GM19452 (cell line): ENCODE measurements around the gene VPS26C.
"Not testable (repeated sequence)": the region's sequence is repeated elsewhere in the genome, so short reads cannot be mapped to it uniquely, and the experiment has no call there.

Experiments used
- ATAC-seq: cut with Tn5 transposase; IDR thresholded peaks from one replicate; pipeline ENCODE4 v1.9.1; 2021; ENCODE audit not compliant: unreplicated experiment

VPS26C gene

GRCh38 chr21:37267269-37268185 lies at the start of gene VPS26C:
Gene VPS26C, minus strand, starts transcription at chr21:37267334. Its CDS starts 40 bp downstream, at chr21:37267294.
- peak; percentile 88 for ATAC-seq

- ATAC-seq: not testable (repeated sequence)
Observed at GRCh38 chr21:37316072-37316471, 48.9 kb upstream of the VPS26C start.

- ATAC-seq: no peak
Observed at GRCh38 chr21:37300114-37300751, 33.1 kb upstream of the VPS26C start.

GRCh38 chr21:37297364-37297763 lies 30.2 kb upstream of the VPS26C start:
- no peak for ATAC-seq

GRCh38 chr21:37294679-37295078 lies 27.5 kb upstream of the VPS26C start:
- ATAC-seq: no peak

GRCh38 chr21:37292941-37293340 lies 25.8 kb upstream of the VPS26C start:
- no peak for ATAC-seq

GRCh38 chr21:37292041-37292440 lies 24.9 kb upstream of the VPS26C start:
- no peak for ATAC-seq

GRCh38 chr21:37283191-37283710 lies 16.1 kb upstream of the VPS26C start:
- ATAC-seq: not testable (repeated sequence)

- not testable (repeated sequence) for ATAC-seq
Observed at GRCh38 chr21:37282602-37283001, 15.5 kb upstream of the VPS26C start.

GRCh38 chr21:37281993-37282392 lies 14.9 kb upstream of the VPS26C start:
- ATAC-seq: no peak

- ATAC-seq: no peak
Observed at GRCh38 chr21:37281579-37281978, 14.4 kb upstream of the VPS26C start.

- ATAC-seq: not testable (repeated sequence)
Observed at GRCh38 chr21:37279271-37279670, 12.1 kb upstream of the VPS26C start.

GRCh38 chr21:37278199-37278598 lies 11.1 kb upstream of the VPS26C start:
- no peak for ATAC-seq

GRCh38 chr21:37276377-37276776 lies 9.2 kb upstream of the VPS26C start:
- ATAC-seq: no peak

- ATAC-seq: no peak
Observed at GRCh38 chr21:37273911-37274690, 7.0 kb upstream of the VPS26C start.

GRCh38 chr21:37273440-37273839 lies 6.3 kb upstream of the VPS26C start:
- no peak for ATAC-seq

GRCh38 chr21:37272897-37273296 lies 5.8 kb upstream of the VPS26C start:
- ATAC-seq: no peak

- no peak for ATAC-seq
Observed at GRCh38 chr21:37270576-37271365, 3.6 kb upstream of the VPS26C start.

GRCh38 chr21:37269481-37269880 lies 2.3 kb upstream of the VPS26C start:
- ATAC-seq: no peak

GRCh38 chr21:37268186-37268503 lies 1.0 kb upstream of the VPS26C start:
- ATAC-seq: no peak
